ENCODE results near the gene LONP2. TPM values are rescaled to one million over a fixed set of nuclear protein-coding genes. Genes with fewer than 3 reads are reported as not detected.

LONP2 gene, protein sequence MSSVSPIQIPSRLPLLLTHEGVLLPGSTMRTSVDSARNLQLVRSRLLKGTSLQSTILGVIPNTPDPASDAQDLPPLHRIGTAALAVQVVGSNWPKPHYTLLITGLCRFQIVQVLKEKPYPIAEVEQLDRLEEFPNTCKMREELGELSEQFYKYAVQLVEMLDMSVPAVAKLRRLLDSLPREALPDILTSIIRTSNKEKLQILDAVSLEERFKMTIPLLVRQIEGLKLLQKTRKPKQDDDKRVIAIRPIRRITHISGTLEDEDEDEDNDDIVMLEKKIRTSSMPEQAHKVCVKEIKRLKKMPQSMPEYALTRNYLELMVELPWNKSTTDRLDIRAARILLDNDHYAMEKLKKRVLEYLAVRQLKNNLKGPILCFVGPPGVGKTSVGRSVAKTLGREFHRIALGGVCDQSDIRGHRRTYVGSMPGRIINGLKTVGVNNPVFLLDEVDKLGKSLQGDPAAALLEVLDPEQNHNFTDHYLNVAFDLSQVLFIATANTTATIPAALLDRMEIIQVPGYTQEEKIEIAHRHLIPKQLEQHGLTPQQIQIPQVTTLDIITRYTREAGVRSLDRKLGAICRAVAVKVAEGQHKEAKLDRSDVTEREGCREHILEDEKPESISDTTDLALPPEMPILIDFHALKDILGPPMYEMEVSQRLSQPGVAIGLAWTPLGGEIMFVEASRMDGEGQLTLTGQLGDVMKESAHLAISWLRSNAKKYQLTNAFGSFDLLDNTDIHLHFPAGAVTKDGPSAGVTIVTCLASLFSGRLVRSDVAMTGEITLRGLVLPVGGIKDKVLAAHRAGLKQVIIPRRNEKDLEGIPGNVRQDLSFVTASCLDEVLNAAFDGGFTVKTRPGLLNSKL
- 10 to 100 TPM; 44.2 to 59.1 TPM for total RNA-seq

DNA sequence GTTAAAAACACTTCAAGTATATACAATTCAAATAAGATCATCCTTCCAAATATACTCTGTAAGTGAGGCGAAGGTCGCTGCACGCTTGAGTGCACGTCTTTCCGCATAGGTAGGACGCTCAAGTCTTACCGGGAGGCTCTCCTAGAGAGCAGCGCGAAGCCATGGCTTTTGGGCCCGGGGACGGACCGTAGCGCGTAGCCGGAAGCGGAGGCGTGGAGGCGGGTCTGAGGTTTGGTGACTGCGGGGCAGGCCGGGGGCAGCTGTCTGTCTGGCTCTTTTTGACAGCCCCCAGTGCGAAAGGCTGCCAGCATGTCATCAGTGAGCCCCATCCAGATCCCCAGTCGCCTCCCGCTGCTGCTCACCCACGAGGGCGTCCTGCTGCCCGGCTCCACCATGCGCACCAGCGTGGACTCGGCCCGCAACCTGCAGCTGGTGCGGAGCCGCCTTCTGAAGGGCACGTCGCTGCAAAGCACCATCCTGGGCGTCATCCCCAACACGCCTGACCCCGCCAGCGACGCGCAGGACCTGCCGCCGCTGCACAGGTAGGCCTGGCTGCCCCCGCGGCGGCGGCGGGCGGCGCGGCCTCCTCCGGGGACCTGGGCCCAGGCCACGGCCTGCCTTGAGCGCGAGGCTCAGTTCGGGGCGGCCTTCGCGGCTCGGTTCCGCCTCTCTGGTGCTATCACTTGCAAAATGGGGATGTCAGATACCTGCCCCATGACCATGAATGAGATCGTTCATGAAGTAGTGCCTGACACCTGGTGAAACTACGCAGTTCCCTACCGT, at the start of gene LONP2:
TSS of gene LONP2 (plus strand) at position 221 of the 783 bp plus-strand sequence. CDS start at position 310, 89 bp downstream.
- 0 to 1% methylated on average over 21 to 58 of the region's 63 CpGs for WGBS, 2 donors
- peak; percentile 98 for ATAC-seq
- Histone ChIP-seq H3K4me1 (peaks cover 34% of the 10 kb centered on the region), H3K27me3 (no peaks in the 10 kb centered on the region), H3K36me3 (replicated peaks in 1 of 2; ENCODE audit: insufficient read depth in 1 of 2, low read depth in 2 of 2) (no peaks in the 10 kb centered on the region), H3K4me3 (peak within 1 kb of the TSS; percentile 78 to 94), H3K9me3 (no peaks in the 10 kb centered on the region), H3K27ac (peak within 1 kb of the TSS; percentile 92 to 97 (median 96))
- TF ChIP-seq, protein P1, sequence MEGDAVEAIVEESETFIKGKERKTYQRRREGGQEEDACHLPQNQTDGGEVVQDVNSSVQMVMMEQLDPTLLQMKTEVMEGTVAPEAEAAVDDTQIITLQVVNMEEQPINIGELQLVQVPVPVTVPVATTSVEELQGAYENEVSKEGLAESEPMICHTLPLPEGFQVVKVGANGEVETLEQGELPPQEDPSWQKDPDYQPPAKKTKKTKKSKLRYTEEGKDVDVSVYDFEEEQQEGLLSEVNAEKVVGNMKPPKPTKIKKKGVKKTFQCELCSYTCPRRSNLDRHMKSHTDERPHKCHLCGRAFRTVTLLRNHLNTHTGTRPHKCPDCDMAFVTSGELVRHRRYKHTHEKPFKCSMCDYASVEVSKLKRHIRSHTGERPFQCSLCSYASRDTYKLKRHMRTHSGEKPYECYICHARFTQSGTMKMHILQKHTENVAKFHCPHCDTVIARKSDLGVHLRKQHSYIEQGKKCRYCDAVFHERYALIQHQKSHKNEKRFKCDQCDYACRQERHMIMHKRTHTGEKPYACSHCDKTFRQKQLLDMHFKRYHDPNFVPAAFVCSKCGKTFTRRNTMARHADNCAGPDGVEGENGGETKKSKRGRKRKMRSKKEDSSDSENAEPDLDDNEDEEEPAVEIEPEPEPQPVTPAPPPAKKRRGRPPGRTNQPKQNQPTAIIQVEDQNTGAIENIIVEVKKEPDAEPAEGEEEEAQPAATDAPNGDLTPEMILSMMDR (IDR thresholded peaks at IDR 0.05) = no peak
- TF ChIP-seq POLR2A (IDR thresholded peaks at IDR 0.05) = peak; percentile 60 to 86 (median 85)
- DNase-seq = peak; percentile 90 to 94 (median 92)
- intact Hi-C loops (cut with DNase I) = no loop called here

DNA sequence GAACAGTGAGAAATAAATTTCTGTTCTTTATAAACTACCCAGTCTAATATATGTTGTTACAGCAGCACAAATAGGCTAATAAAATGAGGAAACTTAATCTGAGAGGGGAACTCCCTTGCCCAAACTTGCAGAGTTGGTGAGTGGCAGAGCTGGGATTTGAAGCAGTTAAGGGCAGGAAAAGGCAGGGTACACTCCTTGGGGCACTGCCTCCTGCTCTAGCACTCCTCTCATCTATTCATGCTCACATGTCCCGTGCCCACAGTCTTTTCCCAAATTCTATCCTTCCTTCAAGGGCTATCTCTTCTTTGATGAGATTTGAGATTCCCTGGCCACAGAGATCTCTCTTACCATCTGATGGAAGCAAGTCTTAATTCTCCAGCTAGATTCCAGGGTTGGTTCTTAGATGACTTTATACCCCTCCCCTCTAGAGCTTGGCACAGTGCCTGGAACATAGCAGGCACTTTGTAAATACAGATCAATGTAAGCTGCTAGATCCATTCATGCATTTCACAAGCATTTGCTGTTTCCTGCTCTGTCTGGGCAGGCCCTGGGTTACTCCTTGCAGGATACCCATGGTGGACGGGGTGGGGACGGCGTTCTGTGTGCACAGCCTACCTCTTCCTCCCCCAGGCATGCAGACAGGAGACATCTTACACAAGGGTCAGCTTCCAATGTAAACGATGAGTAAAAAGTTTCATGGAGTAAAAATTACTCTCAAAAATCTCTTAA, 49.1 kb upstream of the LONP2 start:
- no peak overlapping the region for H3K27ac ChIP-seq
- H3K4me1 ChIP-seq = peaks cover 5% of the 10 kb centered on the region
- DNase-seq = peak; percentile 29 to 60 (median 43)
- H3K36me3 ChIP-seq (replicated peaks in 1 of 2; ENCODE audit: insufficient read depth in 1 of 2, low read depth in 2 of 2) = no peaks in the 10 kb centered on the region
- intact Hi-C loops (cut with DNase I) = no loop called here
- TF ChIP-seq POLR2A (IDR thresholded peaks at IDR 0.05) = no peak
- peak; percentile 42 for ATAC-seq
- no peak overlapping the region for H3K4me3 ChIP-seq
- no peaks in the 10 kb centered on the region for H3K9me3 ChIP-seq
- H3K27me3 ChIP-seq = no peaks in the 10 kb centered on the region
- WGBS, 2 donors = 28 to 44% methylated on average over 5 of the region's 5 CpGs

DNA sequence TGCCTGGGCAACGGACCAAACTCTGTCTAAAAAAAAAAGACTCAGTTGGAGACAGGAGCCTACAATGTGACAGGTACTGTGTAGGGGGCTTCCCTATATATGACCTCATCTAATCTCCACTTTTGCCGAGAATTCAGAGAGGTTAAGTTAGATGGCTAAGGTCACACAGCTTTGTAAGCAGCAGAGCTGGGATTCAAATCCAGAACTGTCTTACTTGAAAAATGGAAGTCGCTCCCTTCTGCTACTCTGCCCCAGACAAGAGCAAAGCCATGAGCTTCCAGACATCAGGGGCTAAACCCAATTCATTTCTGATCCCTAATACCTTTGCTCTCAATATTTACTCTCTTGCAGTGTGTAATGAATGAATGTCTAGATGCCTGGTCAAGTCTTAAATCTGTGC, 46.8 kb upstream of the LONP2 start:
- intact Hi-C loops (cut with DNase I) = no loop called here
- no peaks in the 10 kb centered on the region for H3K27me3 ChIP-seq
- peaks cover 14% of the 10 kb centered on the region for H3K4me1 ChIP-seq
- H3K9me3 ChIP-seq = no peaks in the 10 kb centered on the region
- ATAC-seq (no peak), DNase-seq (no peak)
- no peak overlapping the region for H3K4me3 ChIP-seq
- no peaks in the 10 kb centered on the region for H3K36me3 ChIP-seq (replicated peaks in 1 of 2; ENCODE audit: insufficient read depth in 1 of 2, low read depth in 2 of 2)
- TF ChIP-seq, protein P1 (IDR thresholded peaks at IDR 0.05) = no peak
- TF ChIP-seq POLR2A (IDR thresholded peaks at IDR 0.05) = no peak
- no peak overlapping the region for H3K27ac ChIP-seq
- WGBS, 2 donors = 85 to 87% methylated on average over 3 of the region's 3 CpGs

DNA sequence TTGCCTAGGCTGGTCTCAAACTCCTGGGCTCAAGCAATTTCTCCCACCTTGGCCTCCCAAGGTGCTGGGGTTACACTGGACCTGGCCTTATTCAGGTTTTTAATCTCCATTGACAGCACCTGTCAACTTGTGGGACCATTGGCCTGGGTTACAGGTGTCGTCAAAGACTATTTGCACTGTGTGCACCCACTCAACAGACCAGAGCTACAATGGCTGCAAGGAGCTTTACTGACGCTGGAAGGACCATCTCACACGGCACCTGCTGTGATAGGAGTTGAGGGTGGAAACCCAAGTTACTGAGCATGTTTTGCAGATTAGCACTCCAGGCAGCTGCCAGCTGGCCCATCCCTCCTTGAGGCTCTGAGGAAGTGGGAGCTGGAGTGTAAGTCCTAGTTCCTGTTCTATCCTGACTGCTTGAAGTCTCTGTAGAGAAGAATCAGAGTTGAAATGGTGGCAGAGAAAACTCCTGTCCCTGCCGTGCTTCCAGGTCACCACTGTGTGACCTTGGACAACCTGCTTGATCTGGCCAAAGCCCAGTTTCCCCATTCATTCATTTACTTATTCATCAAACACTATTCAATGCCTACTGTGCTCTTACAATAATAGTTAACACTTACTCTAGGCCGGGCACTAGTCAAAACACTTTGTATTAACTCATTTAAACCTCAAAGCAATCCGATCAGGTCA, 42.4 kb upstream of the LONP2 start:
- TF ChIP-seq, protein P1 (IDR thresholded peaks at IDR 0.05) = no peak
- no peak for TF ChIP-seq POLR2A (IDR thresholded peaks at IDR 0.05)
- Histone ChIP-seq H3K36me3 (replicated peaks in 1 of 2; ENCODE audit: insufficient read depth in 1 of 2, low read depth in 2 of 2) (no peaks in the 10 kb centered on the region), H3K4me1 (peaks cover 31% of the 10 kb centered on the region), H3K4me3 (no peak overlapping the region), H3K27ac (no peak overlapping the region), H3K27me3 (no peaks in the 10 kb centered on the region), H3K9me3 (no peaks in the 10 kb centered on the region)
- no peak for ATAC-seq
- WGBS, 2 donors = 37 to 39% methylated on average over 4 to 6 of the region's 6 CpGs
- intact Hi-C loops (cut with DNase I) = no loop called here
- DNase-seq = peak; percentile 15 to 43 (median 23)

Data from body of pancreas (tissue), 4 donors.